Mucosa of rectum (tissue), 2 donors: ENCODE data around the gene FHDC1.

Source experiments
- H3K27ac ChIP-seq, 2 donors: one replicate each; pipeline ENCODE4 v1.7.0; 2013; ENCODE audit warnings: inconsistent platforms in 2 of 2, low read depth in 2 of 2, low read length in 2 of 2
- H3K27me3 ChIP-seq, 2 donors: one replicate each; pipeline ENCODE4 v1.7.0; 2013; ENCODE audit warnings: low read length in 2 of 2; ENCODE audit not compliant: control insufficient read depth in 2 of 2, insufficient read depth in 2 of 2
- H3K36me3 ChIP-seq, 2 donors: one replicate each; pipeline ENCODE4 v1.7.0; 2013; ENCODE audit warnings: low read length in 2 of 2; ENCODE audit not compliant: control insufficient read depth in 2 of 2, insufficient read depth in 2 of 2
- H3K4me1 ChIP-seq, 2 donors: one replicate each; pipeline ENCODE4 v1.7.0; 2013; ENCODE audit warnings: low read length in 2 of 2, mild to moderate bottlenecking in 1 of 2; ENCODE audit not compliant: control insufficient read depth in 2 of 2, insufficient read depth in 2 of 2
- H3K4me3 ChIP-seq, 2 donors: one replicate each; pipeline ENCODE4 v1.7.0; 2013; ENCODE audit warnings: low read length in 2 of 2
- H3K9ac ChIP-seq, 2 donors: one replicate each; pipeline ENCODE4 v1.7.0; 2013; ENCODE audit warnings: low read length in 2 of 2, low read depth in 1 of 2, mild to moderate bottlenecking in 1 of 2
- H3K9me3 ChIP-seq, 2 donors: one replicate each; pipeline ENCODE4 v1.7.0; 2013; ENCODE audit warnings: low read length in 2 of 2; ENCODE audit not compliant: control insufficient read depth in 2 of 2
- donor health status: healthy.
- donor health status: Normal muscosa, but diverticular disease.

The FHDC1 gene

GRCh38 chr4:152964335-152964734 is 28.2 kb downstream of the FHDC1 start:
- no peaks in the 10 kb centered on the region for H3K9me3 ChIP-seq
- peaks cover under 1 to 2% of the 10 kb centered on the region in 2 donors for H3K4me1 ChIP-seq
- peaks cover 42 to 56% of the 10 kb centered on the region in 2 donors for H3K36me3 ChIP-seq
- H3K4me3 ChIP-seq: no peak overlapping the region
- H3K27me3 ChIP-seq: no peaks in the 10 kb centered on the region
- no peak overlapping the region for H3K27ac ChIP-seq
- no peak overlapping the region for H3K9ac ChIP-seq

GRCh38 chr4:152965611-152966010 is 29.5 kb downstream of the FHDC1 start:
- no peaks in the 10 kb centered on the region for H3K9me3 ChIP-seq
- peaks cover 0 to 2% of the 10 kb centered on the region in 2 donors for H3K4me1 ChIP-seq
- H3K4me3 ChIP-seq: no peak overlapping the region
- H3K36me3 ChIP-seq: peaks cover 44 to 61% of the 10 kb centered on the region in 2 donors
- H3K9ac ChIP-seq: no peak overlapping the region
- H3K27me3 ChIP-seq: no peaks in the 10 kb centered on the region
- no peak overlapping the region for H3K27ac ChIP-seq

GRCh38 chr4:152967907-152968306 is 31.8 kb downstream of the FHDC1 start:
- H3K4me3 ChIP-seq: no peak overlapping the region
- H3K9ac ChIP-seq: no peak overlapping the region
- no peaks in the 10 kb centered on the region for H3K4me1 ChIP-seq
- H3K27ac ChIP-seq: no peak overlapping the region
- H3K27me3 ChIP-seq: no peaks in the 10 kb centered on the region
- no peaks in the 10 kb centered on the region for H3K9me3 ChIP-seq
- peaks cover 56 to 62% of the 10 kb centered on the region in 2 donors for H3K36me3 ChIP-seq

DNA sequence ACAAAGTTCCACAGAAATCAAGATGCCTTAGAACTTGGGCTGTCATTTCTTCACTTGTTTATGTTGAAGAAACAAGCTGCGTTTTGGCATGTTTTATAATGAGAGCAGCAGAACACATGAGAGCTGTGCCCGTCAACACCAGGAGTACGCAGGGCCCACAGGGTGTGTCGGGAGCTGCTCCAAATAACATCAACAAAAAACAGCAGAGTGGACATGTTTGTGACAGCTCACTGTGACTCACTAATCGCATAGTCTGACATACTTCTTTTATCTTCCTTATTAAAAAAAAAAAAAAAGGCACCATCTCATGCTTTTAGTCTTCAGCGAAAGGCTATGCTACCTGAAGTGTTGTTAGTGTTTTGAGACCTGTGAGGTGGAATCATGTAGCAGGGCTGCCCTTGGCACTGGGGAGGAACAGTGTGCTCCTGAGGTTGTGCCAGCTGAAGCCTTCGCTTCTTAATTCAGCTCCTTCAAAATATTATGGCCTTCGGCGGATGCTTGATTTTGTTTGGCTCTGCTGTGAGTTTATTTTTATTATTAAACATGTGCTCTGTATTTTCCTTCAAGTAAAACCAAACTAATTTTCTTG is 32.8 kb downstream of the FHDC1 start:
- peaks cover 57 to 59% of the 10 kb centered on the region in 2 donors for H3K36me3 ChIP-seq

DNA sequence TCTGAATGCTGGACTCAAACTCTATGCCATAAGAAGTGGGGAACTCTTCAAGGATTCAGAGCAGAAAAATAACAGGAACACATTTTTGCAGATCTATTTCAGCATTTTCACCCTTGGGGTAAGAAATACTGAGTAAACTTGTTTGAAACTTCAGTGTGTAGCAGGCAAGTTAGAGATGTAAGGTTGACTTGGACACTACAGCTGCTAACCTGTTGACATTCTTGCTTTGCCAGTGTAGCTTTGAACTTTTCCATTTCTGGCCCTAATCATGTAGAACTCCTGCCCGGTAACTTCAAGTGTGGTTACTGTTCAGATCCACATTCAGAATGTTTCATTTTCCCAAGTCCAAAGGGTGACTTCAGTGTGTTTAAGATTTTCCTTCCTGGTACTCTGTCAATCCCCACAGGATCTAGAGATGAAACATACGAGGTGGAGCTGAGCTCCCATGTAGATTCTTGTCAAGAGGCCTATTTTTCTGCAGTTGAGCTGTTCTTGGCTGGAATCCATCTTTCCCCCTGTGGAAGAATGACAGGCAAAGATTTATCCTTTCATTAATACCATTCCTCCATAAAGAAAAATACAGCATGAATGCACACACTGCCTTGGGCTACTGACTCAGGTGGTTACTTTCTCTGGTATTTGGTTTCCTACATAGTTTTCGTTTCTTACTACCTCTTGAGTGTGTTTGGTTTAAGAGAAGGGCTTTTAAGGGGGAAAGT is 34.1 kb downstream of the FHDC1 start:
- no peaks in the 10 kb centered on the region for H3K9me3 ChIP-seq
- H3K27ac ChIP-seq: no peak overlapping the region
- H3K4me1 ChIP-seq: no peaks in the 10 kb centered on the region
- H3K27me3 ChIP-seq: no peaks in the 10 kb centered on the region
- no peak overlapping the region for H3K9ac ChIP-seq
- H3K4me3 ChIP-seq: no peak overlapping the region
- H3K36me3 ChIP-seq: peaks cover 56% of the 10 kb centered on the region in 2 donors

More for the DNA sequence above, 32.8 kb downstream of the FHDC1 start:
- H3K4me1 ChIP-seq: no peaks in the 10 kb centered on the region
- H3K27ac ChIP-seq: no peak overlapping the region
- H3K4me3 ChIP-seq: no peak overlapping the region
- H3K27me3 ChIP-seq: no peaks in the 10 kb centered on the region
- H3K9ac ChIP-seq: no peak overlapping the region
- no peaks in the 10 kb centered on the region for H3K9me3 ChIP-seq

GRCh38 chr4:152971053-152971452 is 34.9 kb downstream of the FHDC1 start:
- H3K9me3 ChIP-seq: no peaks in the 10 kb centered on the region
- H3K9ac ChIP-seq: no peak overlapping the region
- no peaks in the 10 kb centered on the region for H3K4me1 ChIP-seq
- H3K36me3 ChIP-seq: peaks cover 50 to 52% of the 10 kb centered on the region in 2 donors
- H3K27me3 ChIP-seq: no peaks in the 10 kb centered on the region
- H3K27ac ChIP-seq: no peak overlapping the region
- no peak overlapping the region for H3K4me3 ChIP-seq

DNA sequence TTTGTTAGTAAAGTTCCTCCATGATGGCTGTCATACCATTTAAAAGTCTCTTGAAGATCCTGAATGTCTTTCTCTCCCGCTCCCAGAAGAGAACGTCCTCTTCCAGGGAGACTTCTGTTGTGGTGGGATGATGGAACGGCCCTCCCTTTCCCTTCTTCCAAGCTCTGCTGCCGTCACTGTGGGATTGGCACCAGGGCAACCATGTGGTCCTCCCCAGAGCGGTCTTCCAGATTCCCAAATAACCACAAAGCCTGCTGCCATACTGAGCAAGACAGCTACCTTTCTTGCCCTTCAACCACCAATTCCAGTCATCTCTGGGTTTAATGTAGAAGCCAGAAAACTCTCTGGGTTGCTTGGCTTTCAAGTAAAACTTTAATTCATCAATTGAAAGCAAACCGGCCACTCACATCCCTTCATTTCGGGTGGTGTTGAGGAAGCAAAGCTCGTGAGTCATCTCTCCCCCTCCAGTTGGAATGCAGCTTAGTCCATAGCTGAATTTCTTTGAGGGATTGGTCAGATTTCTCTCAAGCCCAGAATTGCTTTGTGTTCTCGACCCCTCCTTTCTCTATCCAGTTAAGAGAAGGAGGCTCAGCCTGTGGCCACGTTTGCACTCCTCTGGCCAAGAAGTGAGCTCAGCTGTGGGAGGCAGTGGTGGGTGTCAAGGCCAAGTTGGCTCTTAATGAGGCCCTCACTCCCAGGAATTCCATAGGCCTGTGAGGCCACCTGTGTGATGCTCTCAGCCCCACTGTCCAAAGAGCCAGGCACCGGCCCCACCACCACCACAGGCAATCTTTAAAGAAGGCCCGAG is 36.9 kb downstream of the FHDC1 start:
- H3K4me1 ChIP-seq: no peaks in the 10 kb centered on the region
- peaks cover 43 to 46% of the 10 kb centered on the region in 2 donors for H3K36me3 ChIP-seq
- no peaks in the 10 kb centered on the region for H3K27me3 ChIP-seq
- no peak overlapping the region for H3K9ac ChIP-seq
- H3K4me3 ChIP-seq: no peak overlapping the region
- H3K9me3 ChIP-seq: no peaks in the 10 kb centered on the region
- H3K27ac ChIP-seq: no peak overlapping the region

DNA sequence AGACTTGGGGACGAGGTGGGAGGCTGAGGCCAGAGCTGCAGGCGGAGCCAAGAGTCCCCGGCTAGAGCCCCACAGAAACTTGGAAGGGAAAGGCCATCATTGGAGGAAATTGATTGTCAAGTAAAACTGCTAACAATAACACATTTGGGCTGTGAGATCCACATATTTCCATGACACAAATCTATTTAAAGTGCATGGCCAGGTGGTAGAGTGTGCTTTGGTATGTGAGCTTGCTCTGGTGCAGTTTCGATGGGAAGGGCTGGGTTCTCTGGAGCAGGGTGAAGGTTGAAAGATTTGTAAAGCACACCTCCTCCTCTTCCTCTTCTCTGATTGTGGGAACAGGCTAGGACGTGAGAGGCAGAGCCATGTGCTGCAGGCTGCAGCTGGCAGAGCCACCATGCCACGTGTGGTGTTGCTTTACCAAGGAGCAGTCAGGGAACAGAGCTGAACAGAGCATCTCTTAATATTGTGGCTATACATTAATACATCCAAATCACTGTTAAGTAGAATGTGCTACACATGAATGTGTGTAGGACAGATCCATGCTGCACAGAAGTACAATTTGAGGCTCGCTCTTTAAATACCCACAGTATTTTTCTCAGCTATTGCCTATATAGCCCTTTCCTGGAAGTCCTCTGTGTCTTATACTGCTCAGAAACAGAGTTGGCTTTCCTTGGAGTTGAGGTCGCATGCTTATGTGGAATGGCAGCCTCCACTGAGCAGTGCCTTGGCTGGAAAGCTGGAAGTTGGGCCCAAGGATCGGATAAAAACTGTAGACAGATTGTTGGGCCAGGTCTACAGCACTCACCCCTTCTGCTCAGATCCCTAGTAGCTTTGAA is 37.7 kb downstream of the FHDC1 start:
- no peak overlapping the region for H3K9ac ChIP-seq
- H3K27me3 ChIP-seq: no peaks in the 10 kb centered on the region
- no peaks in the 10 kb centered on the region for H3K4me1 ChIP-seq
- no peak overlapping the region for H3K27ac ChIP-seq
- peaks cover 39 to 41% of the 10 kb centered on the region in 2 donors for H3K36me3 ChIP-seq
- no peaks in the 10 kb centered on the region for H3K9me3 ChIP-seq
- no peak overlapping the region for H3K4me3 ChIP-seq

DNA sequence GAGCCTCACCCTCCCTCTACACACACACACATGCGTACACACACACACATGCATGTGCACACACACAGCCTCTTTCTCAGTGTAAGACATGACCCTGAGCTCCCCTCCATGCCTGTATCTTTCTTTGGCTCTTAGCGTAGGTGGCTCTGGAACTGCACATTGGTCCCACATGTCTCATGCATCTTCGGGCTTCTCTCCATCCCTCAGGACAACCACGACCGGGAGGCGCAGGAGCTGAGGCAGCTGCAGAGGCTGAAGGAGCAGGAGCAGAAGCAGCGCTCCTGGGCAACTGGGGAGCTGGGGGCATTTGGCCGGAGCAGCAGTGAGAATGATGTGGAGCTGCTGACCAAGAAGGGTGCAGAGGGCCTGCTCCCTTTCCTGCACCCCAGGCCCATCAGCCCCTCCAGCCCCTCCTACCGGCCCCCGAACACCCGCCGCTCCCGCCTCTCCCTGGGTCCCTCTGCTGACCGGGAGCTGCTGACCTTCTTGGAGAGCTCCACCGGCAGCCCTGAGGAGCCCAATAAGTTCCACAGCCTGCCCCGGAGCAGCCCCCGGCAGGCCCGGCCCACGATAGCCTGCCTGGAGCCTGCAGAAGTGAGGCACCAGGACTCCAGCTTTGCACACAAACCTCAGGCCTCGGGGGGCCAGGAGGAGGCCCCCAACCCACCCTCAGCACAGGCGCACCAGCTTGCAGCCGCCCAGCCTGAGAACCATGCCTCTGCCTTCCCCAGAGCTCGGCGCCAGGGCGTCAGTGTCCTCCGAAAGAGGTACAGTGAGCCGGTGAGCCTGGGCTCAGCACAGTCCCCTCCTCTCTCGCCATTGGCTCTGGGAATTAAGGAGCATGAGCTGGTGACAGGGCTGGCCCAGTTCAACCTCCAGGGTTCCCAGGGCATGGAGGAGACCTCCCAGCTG is 38.6 kb downstream of the FHDC1 start:
- H3K9ac ChIP-seq: no peak overlapping the region
- no peaks in the 10 kb centered on the region for H3K9me3 ChIP-seq
- H3K4me3 ChIP-seq: no peak overlapping the region
- no peak overlapping the region for H3K27ac ChIP-seq
- no peaks in the 10 kb centered on the region for H3K4me1 ChIP-seq
- no peaks in the 10 kb centered on the region for H3K27me3 ChIP-seq
- peaks cover 34 to 35% of the 10 kb centered on the region in 2 donors for H3K36me3 ChIP-seq
